ENCODE measurements around the gene ACTR2.

Gene ACTR2

DNA sequence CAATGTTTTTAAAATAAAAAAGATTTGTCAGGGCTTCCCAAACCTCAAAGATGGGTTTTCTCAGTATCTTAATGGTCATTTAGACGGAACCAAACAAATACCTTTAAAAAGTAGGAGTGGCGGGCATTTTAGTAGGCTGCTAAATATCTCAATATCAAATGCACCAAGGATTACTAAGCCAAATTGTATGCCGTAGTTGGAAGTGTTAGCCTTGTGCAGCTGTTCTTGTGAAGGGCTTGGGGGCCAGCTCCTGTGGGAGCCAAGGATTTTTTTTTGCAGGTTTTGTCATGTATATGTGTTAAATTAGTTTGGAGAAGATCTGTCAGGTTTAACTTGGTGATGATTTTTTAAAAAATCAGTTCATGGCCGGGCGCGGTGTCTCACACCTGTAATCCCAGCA is 52.1 kb downstream of the ACTR2 start:
- no peak for DNase-seq (ENCODE audit: low read depth)

DNA sequence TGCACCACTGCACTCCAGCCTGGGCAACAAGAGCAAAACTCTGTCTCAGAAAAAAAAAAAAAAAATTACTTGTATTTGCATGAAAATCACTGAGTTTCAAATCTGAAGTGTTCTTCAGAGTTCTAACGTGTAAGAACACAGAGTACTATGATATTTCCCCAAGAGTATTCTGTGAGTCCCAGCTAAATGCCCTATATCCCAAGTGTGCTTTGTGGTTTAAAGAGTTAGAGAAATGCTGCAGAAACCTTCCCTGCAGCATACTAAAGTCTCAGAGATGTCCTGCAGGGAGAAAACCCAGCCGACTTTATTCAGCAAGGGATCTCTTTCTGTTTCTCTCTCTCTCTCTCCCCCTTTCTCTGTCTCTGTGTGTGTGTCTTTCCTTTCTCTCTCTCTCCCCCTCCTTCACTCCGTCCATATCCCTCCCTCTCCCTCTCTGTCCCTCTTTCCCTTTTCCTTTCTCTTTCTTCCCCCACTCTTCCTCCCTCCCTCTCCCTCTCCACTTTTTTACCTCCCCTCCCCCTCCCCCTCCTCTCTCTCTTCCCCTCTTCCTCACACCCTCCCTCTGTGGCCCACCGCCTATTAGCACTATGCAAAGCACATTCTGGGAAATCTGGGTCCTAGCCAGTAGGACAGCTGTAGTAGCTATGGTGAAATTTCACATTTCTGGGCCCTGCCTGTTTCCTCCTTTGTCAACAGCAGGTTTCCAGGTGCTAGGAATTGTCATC is 54.2 kb downstream of the ACTR2 start:
- DNase-seq (ENCODE audit: low read depth) = no peak

- DNase-seq (ENCODE audit: low read depth) = no peak
These were observed 54.9 kb downstream of the ACTR2 start for GRCh38 chr2:65282477-65283053.

- DNase-seq (ENCODE audit: low read depth) = no peak
These were observed 59.7 kb downstream of the ACTR2 start for GRCh38 chr2:65287364-65287763.

GRCh38 chr2:65291216-65292105 is 63.8 kb downstream of the ACTR2 start:
- DNase-seq (ENCODE audit: low read depth) = no peak

- no peak for DNase-seq (ENCODE audit: low read depth)
These were observed 64.4 kb downstream of the ACTR2 start for GRCh38 chr2:65292106-65292400.

GRCh38 chr2:65292461-65293011 is 64.9 kb downstream of the ACTR2 start:
- DNase-seq (ENCODE audit: low read depth) = no peak

DNA sequence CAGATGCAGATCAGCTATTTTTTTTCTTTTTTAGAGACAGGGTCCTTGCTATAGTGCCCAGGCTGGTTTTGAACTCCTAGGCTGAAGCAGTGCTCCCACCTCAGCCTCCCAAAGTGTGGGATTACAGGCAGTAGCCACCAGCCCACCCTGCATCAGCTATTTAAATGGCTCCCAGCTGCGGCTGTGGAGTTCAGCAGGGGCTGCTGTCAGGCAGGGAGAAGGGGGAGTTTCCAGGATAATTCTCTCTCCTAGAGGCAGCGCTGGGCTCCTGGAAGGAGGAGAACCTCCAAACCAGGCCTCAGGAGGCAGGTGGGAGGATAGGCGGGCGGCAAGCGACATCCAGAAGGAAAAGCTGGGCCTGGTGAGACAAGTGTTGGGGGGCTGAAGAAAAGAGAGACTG is 65.7 kb downstream of the ACTR2 start:
- no peak for DNase-seq (ENCODE audit: low read depth)

GRCh38 chr2:65294136-65294535 is 66.5 kb downstream of the ACTR2 start:
- DNase-seq (ENCODE audit: low read depth) = no peak

- DNase-seq (ENCODE audit: low read depth) = no peak
These were observed 67.1 kb downstream of the ACTR2 start for GRCh38 chr2:65294701-65295100.

- no peak for DNase-seq (ENCODE audit: low read depth)
These were observed 69.3 kb downstream of the ACTR2 start for GRCh38 chr2:65296971-65297370.

- no peak for DNase-seq (ENCODE audit: low read depth)
These were observed 69.9 kb downstream of the ACTR2 start for GRCh38 chr2:65297544-65297943.

DNA sequence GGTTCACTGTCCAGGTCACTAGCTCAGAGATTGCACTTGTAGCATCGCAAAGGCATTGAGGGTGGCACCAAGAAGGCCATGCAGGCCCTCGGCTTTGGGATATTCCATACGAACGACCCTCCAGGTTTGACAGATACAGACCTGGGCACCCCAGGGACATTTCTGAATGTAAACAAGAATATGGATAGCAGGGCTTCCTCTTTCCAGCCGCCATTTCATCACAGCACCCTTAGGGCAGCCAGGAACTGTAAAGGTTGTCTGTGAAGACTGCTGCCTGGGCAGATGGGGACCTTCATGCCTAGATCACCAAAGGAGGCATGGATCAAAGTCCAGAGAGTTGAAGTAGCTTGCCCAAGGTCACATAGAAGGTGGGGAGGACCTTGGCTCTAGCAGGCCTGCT is 70.5 kb downstream of the ACTR2 start:
- no peak for DNase-seq (ENCODE audit: low read depth)

DNA sequence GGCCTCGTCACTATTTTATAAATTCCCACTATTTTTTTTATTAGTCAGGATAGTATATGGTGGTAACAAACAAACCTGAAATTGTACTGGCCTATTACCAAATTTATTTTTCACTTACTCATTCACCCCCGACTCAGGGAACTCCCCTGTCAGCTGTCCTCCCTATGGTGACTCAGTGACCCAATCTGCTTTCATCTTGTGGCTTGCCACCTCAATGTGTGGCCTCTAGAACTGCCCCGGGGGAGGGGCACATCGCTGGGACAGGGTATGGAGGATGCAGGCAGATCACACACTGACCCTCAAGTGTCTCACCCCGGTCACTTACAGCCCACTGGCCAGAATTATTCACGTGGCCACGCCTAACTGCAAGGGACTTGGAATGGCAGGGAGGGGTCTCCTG is 71.6 kb downstream of the ACTR2 start:
- DNase-seq (ENCODE audit: low read depth) = no peak

DNA sequence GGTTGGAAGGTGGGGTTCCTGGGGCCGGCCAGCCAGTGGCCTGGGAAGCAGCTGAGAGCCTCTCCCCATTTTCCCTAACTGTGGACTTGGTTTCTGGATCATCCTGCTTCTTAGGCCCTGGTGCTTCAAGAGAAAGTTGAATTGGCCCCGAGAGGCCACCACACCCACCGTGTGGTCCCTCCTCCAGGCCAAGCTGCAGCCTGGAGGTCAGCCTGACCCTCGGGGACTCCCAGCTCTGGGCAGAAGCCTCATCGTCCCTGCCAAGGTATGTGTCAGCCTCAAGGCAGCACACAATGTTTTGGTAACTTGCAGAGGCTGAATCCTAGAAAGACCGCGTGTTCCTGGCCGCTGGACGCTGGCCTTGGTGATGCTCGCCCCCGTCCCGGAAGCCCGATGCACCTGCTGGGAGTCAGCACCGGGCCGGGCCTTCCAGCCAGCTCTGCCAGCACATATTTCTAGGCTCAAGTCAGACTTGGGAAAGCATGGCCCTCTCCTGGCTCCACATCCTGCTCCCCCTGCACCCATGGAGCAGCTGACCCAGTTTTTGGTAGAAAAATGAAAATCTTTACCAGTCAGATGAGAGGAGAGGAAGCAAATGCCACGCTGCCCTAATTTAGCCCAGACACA is 72.6 kb downstream of the ACTR2 start:
- DNase-seq (ENCODE audit: low read depth) = no peak

GRCh38 chr2:65300761-65301711 is 73.4 kb downstream of the ACTR2 start:
- DNase-seq (ENCODE audit: low read depth) = no peak

GRCh38 chr2:65305934-65306333 is 78.3 kb downstream of the ACTR2 start:
- no peak for DNase-seq (ENCODE audit: low read depth)

GRCh38 chr2:65309699-65310098 is 82.1 kb downstream of the ACTR2 start:
- DNase-seq (ENCODE audit: low read depth) = no peak

DNA sequence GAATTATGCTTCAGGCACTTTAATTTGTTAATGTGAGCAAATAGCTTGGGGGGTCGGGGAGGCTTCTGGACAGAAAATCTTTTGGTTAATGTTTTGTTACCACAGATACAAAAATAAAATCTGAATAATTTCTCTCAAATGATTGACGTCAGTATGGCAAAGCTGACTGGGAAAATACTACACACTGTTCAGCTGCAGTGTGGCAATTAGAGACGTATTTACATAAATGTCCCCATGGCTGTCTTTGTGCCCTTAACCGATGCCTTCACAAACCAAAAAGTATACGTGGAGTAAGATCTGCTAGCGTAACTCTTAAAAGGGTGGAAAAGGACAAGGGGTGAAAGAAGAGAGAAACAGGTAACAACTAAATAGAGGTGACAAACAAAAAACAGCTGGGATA is 83.4 kb downstream of the ACTR2 start:
- DNase-seq (ENCODE audit: low read depth) = no peak

- no peak for DNase-seq (ENCODE audit: low read depth)
These were observed 84.0 kb downstream of the ACTR2 start for GRCh38 chr2:65311596-65311995.

All from non-pigmented ciliary epithelial cell (primary cell).